ENCODE results near the gene RPS14. TPM values are rescaled to one million over a fixed set of nuclear protein-coding genes. Genes with fewer than 3 reads are reported as not detected.

Gene RPS14
- total and polyA plus RNA-seq, 2 of the 4 experiments (the other 2 are of a cell fraction): 6,296 to 7,310 TPM

DNA sequence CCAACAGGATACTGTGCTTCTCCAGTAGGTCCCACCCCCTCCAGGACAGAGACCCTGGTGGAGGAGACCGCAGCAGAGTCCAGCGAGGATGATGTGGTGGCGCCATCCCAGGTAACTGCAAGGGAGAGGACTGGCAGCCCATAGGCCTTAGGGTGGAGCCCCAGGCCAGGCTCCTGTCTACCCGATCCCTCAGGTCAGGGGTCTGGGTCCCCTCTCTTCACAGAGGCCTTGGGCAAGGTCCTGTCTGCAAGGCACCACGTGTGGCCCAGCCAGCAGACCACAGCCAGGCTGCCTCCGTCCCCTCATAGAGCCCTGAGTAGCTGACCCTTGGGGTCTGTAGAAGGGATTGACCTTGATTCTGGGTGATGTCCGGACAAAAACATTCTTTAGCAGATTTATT, 56.9 kb downstream of the RPS14 start:
- TF ChIP-seq RCOR1 (IDR thresholded peaks at IDR 0.05; ENCODE audit: insufficient replicate concordance, low read length) (no peak), CEBPB (IDR thresholded peaks at IDR 0.05; ENCODE audit: low read depth, low read length) (no peak), FOS (IDR thresholded peaks at IDR 0.05; ENCODE audit: low read depth, low read length) (no peak), MXI1 (IDR thresholded peaks at IDR 0.05; ENCODE audit: borderline replicate concordance, low read depth, low read length) (no peak), CHD1 (IDR thresholded peaks at IDR 0.05; ENCODE audit: low read depth, low read length) (no peak), MAZ (IDR thresholded peaks at IDR 0.05; ENCODE audit: borderline replicate concordance, low read depth, low read length) (no peak), RFX5 (IDR thresholded peaks at IDR 0.05; ENCODE audit: low read depth, low read length) (no peak), BHLHE40 (IDR thresholded peaks at IDR 0.05; ENCODE audit: low read depth, low read length) (no peak), NFE2L2 (IDR thresholded peaks at IDR 0.05; ENCODE audit: low read depth, low read length) (no peak), MAFK (IDR thresholded peaks at IDR 0.05; ENCODE audit: low read depth, low read length) (no peak)
- TF ChIP-seq, protein P1, sequence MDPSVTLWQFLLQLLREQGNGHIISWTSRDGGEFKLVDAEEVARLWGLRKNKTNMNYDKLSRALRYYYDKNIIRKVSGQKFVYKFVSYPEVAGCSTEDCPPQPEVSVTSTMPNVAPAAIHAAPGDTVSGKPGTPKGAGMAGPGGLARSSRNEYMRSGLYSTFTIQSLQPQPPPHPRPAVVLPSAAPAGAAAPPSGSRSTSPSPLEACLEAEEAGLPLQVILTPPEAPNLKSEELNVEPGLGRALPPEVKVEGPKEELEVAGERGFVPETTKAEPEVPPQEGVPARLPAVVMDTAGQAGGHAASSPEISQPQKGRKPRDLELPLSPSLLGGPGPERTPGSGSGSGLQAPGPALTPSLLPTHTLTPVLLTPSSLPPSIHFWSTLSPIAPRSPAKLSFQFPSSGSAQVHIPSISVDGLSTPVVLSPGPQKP (IDR thresholded peaks at IDR 0.05; ENCODE audit: borderline replicate concordance, low read depth, low read length): no peak
- TF ChIP-seq, protein P2, sequence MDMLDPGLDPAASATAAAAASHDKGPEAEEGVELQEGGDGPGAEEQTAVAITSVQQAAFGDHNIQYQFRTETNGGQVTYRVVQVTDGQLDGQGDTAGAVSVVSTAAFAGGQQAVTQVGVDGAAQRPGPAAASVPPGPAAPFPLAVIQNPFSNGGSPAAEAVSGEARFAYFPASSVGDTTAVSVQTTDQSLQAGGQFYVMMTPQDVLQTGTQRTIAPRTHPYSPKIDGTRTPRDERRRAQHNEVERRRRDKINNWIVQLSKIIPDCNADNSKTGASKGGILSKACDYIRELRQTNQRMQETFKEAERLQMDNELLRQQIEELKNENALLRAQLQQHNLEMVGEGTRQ (IDR thresholded peaks at IDR 0.05; ENCODE audit: low read depth, low read length): no peak
- Histone ChIP-seq H4K5ac (ENCODE audit: low read depth, low read length) (no peak overlapping the region), H2AK5ac (ENCODE audit: low read depth, low read length) (no peak overlapping the region), H3K18ac (ENCODE audit: low read depth, low read length) (no peak overlapping the region), H3K4me2 (ENCODE audit: low read depth, low read length) (no peak overlapping the region), H3K27ac (ENCODE audit: insufficient read depth, low read length) (no peak overlapping the region), H3K79me1 (ENCODE audit: low read depth in 1 of 2, low read length in 2 of 2) (no peaks in the 10 kb centered on the region; a peak in 1 of 4 replicates), H2BK15ac (ENCODE audit: low read depth, low read length) (no peak overlapping the region), H2AFZ (replicated peaks; ENCODE audit: low read length, poor library complexity) (no peak overlapping the region), H2BK5ac (ENCODE audit: low read depth, low read length, poor library complexity, severe bottlenecking) (no peak overlapping the region), H3K9me1 (ENCODE audit: insufficient read depth, low read length) (peaks cover 12% of the 10 kb centered on the region), H3K9ac (ENCODE audit: low read depth, low read length) (no peak overlapping the region), H3K23ac (ENCODE audit: low read depth, low read length) (no peak overlapping the region), H3K56ac (ENCODE audit: extremely low read depth, insufficient read depth, low read length) (no peak overlapping the region), H4K20me1 (ENCODE audit: insufficient read depth, low read length) (no peaks in the 10 kb centered on the region), H4K8ac (ENCODE audit: low read depth in 2 of 2, low read length in 2 of 2) (no peak overlapping the region), H3K4ac (ENCODE audit: low read depth, low read length) (no peak overlapping the region), H2BK120ac (ENCODE audit: low read depth, low read length) (no peak overlapping the region), H3K14ac (replicated peaks; ENCODE audit: low read depth, low read length) (no peak overlapping the region), H3K9me3 (ENCODE audit: control insufficient read depth, insufficient read depth, low read length) (no peaks in the 10 kb centered on the region), H3K4me1 (ENCODE audit: control insufficient read depth, insufficient read depth, low read length) (peaks cover 5% of the 10 kb centered on the region), H3K27me3 (ENCODE audit: control insufficient read depth, insufficient read depth, low read length) (no peaks in the 10 kb centered on the region), H3K36me3 (ENCODE audit: control insufficient read depth, insufficient read depth, low read length) (peaks cover 60% of the 10 kb centered on the region), H4K91ac (ENCODE audit: insufficient read depth, low read depth, low read length) (no peak overlapping the region), H2AK9ac (replicated peaks; ENCODE audit: low read depth, low read length, poor library complexity) (no peak overlapping the region), H3K4me3 (ENCODE audit: insufficient read depth, low read depth, low read length) (no peak overlapping the region), H2BK20ac (ENCODE audit: low read depth, low read length) (no peak overlapping the region)
- DNase-seq: no peak
- intact Hi-C loops (cut with micrococcal nuclease): no loop called here
- CTCF ChIA-PET: no interaction called here
- ATAC-seq (ENCODE audit: low read depth): no peak
- dilution Hi-C loops (cut with HindIII; ENCODE audit: low sequenced_read_pairs, unreplicated experiment): no loop called here
- in situ Hi-C loops (cut with MboI; ENCODE audit: low sequenced_read_pairs): no loop called here
- no TSS peak for BruUV-seq (replicated peaks)
- WGBS, 2 experiments (ENCODE audit: extremely low coverage in 2 of 2, insufficient read length in 1 of 2): no CpG with 5 or more reads among the region's 7 CpGs
- POLR2A ChIA-PET (ENCODE audit: unreplicated experiment): no interaction called here
